Mucosa of stomach (tissue), 1 donor: ENCODE measurements around the gene CCAR1.
"Not testable (repeated sequence)": the region's sequence is repeated elsewhere in the genome, so short reads cannot be mapped to it uniquely, and the experiment has no call there.

Experiments
- H3K27me3 ChIP-seq: one replicate; pipeline ENCODE4 v1.7.0; 2013; ENCODE audit warnings: mild to moderate bottlenecking, low read length; ENCODE audit not compliant: control insufficient read depth, insufficient read depth
- H3K36me3 ChIP-seq: one replicate; pipeline ENCODE4 v1.7.0; 2013; ENCODE audit warnings: low read length; ENCODE audit not compliant: control insufficient read depth, insufficient read depth
- H3K4me1 ChIP-seq: one replicate; pipeline ENCODE4 v1.7.0; 2013; ENCODE audit warnings: mild to moderate bottlenecking, low read length; ENCODE audit not compliant: control insufficient read depth, insufficient read depth
- H3K4me3 ChIP-seq: one replicate; pipeline ENCODE4 v1.7.0; 2013; ENCODE audit warnings: low read length
- H3K9ac ChIP-seq: one replicate; pipeline ENCODE4 v1.7.0; 2013; ENCODE audit warnings: mild to moderate bottlenecking, low read length, moderate library complexity
- H3K9me3 ChIP-seq: one replicate; pipeline ENCODE4 v1.7.0; 2013; ENCODE audit warnings: mild to moderate bottlenecking, low read length, moderate library complexity; ENCODE audit not compliant: control insufficient read depth
- donor health status: Pancreatic carcinoma.

CCAR1 gene

DNA sequence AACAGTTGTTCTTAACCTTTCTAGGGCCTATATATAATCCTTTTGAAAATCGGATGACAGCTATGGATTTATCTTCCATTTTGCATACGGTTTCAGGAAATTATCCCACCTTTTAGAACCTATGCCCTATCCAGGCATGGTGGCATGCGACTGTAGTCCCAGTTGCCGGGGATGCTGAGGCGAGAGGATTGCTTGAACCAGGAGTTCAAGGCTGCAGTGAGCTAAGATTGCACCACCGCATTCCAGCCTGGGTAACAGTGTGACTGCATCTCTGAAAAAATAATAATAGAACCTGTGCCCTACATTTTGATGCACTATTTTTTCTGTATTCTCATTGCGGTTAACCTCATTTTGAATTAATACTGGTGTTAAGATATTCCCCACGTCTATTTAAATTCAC is 11.6 kb downstream of the CCAR1 start:
- H3K9ac ChIP-seq: no peak overlapping the region
- no peak overlapping the region for H3K4me3 ChIP-seq
- H3K27me3 ChIP-seq: no peaks in the 10 kb centered on the region
- no peaks in the 10 kb centered on the region for H3K4me1 ChIP-seq
- no peaks in the 10 kb centered on the region for H3K36me3 ChIP-seq
- no peaks in the 10 kb centered on the region for H3K9me3 ChIP-seq

DNA sequence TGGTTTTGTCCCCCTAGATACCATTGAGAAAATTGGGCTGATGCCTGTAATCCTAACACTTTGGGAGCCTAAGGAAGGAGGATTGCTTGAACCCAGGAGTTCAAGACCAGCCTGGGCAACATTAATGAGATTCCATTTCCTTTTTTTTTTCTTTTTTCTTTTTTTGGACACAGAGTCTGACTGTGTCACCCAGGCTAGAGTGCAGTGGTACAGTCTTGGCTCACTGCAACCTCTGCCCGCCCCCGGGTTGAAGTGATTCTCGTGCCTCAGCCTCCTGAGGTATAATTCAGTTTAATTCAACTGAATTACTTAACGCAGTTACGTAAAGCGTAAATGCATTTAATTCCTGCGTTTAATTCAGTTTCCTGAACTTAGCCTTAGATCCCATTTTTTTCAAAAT is 13.3 kb downstream of the CCAR1 start:
- no peaks in the 10 kb centered on the region for H3K9me3 ChIP-seq
- no peak overlapping the region for H3K9ac ChIP-seq
- H3K4me1 ChIP-seq: no peaks in the 10 kb centered on the region
- H3K36me3 ChIP-seq: peaks cover under 1% of the 10 kb centered on the region
- H3K4me3 ChIP-seq: no peak overlapping the region
- H3K27me3 ChIP-seq: no peaks in the 10 kb centered on the region

DNA sequence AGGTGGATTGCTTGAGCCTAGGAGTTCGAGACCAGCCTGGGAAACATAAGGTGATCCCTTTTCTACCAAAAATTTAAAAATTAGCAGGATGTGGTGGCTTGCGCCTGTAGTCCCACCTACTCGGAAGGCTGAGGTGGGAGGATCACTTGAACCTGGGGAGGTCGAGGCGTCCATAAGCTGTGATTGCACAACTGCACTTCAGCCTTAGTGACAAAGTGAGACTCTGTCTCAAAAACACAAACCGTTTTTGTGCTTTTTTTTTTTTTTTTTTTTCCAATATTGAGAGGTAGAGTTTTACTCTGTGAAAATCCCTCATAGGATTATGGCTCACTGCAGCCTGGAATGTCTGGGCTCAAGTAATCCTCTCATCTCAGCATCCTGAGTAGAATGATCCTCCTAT is 14.1 kb downstream of the CCAR1 start:
- no peak overlapping the region for H3K4me3 ChIP-seq
- H3K9me3 ChIP-seq: no peaks in the 10 kb centered on the region
- H3K4me1 ChIP-seq: no peaks in the 10 kb centered on the region
- H3K9ac ChIP-seq: no peak overlapping the region
- peaks cover 3% of the 10 kb centered on the region for H3K36me3 ChIP-seq
- H3K27me3 ChIP-seq: no peaks in the 10 kb centered on the region

DNA sequence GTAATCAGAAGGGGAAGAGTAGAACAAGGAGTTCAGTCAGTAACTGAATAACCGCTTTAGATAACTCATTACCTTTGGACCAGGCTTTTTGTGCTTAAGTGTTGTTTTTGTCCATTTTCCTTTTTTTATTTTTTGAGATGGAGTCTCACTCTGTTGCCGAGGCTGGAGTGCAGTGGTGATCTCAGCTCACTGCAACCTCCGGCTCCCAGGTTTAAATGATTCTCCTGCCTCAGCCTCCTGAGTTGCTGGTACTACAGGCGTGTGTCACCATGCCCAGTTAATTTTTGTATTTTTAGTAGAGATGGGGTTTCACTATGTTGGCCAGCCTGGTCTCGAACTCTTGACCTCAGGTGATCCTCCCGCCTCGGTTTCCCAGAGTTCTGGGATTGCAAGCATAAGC is 14.7 kb downstream of the CCAR1 start:
- H3K4me1 ChIP-seq, H3K27me3 ChIP-seq, H3K9ac ChIP-seq, H3K4me3 ChIP-seq, H3K36me3 ChIP-seq, H3K9me3 ChIP-seq: not testable (repeated sequence)

DNA sequence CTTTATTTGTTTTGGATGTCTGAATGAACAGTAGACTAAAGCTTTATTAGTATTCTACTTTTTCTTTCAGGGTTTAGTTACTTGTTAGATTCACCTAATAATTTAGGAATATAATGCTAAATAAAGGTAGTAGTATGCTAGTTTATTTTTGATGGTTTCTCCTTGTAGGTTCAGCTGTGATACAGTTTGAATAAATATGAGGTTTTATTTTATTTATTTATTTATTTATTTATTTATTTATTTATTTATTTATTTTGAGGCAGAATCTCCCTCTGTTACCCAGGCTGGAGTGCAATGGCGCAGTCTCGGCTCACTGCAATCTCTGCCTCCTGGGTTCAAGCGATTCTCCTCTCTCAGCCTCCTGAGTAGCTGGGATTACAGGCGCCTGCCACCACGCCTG is 19.6 kb downstream of the CCAR1 start:
- not testable (repeated sequence) for H3K4me3 ChIP-seq, H3K27me3 ChIP-seq, H3K36me3 ChIP-seq, H3K4me1 ChIP-seq, H3K9me3 ChIP-seq, H3K9ac ChIP-seq

DNA sequence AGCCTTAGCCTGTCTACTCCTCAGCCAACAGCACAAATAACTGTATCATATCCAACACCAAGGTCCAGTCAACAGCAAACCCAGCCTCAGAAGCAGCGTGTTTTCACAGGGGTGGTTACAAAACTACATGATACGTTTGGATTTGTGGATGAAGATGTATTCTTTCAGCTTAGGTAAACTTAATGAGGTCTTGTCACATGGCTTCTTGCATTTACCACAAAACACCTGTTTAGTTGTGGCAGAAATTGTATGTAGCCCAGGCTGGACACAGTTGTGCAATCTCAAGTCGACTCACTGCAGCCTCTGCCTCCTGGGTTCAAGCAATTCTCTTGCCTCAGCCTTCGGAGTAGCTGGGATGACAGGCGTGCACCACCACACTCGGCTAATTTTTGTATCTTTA is 21.4 kb downstream of the CCAR1 start:
- no peaks in the 10 kb centered on the region for H3K9me3 ChIP-seq
- H3K9ac ChIP-seq: no peak overlapping the region

DNA sequence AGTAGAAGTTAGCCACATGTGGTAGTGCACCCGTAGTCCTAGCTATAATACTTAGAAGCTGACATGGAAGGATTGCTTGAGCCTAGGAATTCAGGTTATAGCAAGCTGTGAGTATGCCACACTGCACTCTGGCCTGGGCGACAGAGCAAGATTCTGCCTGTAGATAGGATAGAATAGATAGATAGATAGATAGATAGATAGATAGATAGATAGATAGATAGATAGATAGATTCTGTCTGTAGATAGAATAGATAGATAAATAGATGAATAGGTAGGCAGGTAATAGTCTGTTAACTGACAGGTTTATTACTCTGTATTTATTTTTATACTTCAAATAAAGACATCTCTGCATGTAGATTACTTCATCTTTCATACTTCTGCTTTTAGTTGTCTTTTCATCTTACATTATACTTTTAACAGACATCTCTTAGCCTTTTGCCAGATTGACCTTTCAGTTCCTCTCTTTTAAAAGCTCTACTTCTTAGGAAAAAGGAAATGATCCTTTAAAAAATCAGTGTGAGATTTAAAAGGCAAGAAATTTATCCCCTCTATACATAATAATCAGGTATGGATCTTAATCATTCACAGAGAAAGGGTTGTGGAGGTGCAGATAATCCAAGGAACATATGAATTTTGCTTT is 31.8 kb downstream of the CCAR1 start:
- Histone ChIP-seq H3K4me3 (no peak overlapping the region), H3K36me3 (peaks cover 5% of the 10 kb centered on the region), H3K27me3 (no peaks in the 10 kb centered on the region), H3K4me1 (no peaks in the 10 kb centered on the region), H3K9ac (no peak overlapping the region), H3K9me3 (no peaks in the 10 kb centered on the region)

More for the DNA sequence above, 21.4 kb downstream of the CCAR1 start:
- H3K27me3 ChIP-seq: no peaks in the 10 kb centered on the region
- H3K4me1 ChIP-seq: no peaks in the 10 kb centered on the region
- peaks cover 7% of the 10 kb centered on the region for H3K36me3 ChIP-seq
- no peak overlapping the region for H3K4me3 ChIP-seq

DNA sequence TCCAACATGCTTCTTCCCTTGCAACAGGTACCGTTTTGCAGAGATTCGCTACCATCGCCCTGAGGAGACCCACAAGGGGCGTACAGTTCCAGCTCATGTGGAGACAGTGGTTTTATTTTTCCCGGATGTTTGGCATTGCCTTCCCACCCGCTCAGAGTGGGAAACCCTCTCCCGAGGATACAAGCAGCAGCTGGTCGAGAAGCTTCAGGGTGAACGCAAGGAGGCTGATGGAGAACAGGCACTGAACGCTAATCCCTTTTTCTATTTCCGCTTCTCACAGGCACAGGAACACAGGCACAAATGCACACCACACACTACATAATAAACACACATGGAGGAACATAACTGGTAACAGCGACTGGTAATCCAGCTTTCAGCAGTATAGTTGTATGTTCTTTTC is 35.2 kb downstream of the CCAR1 start:
- no peak overlapping the region for H3K9ac ChIP-seq
- no peaks in the 10 kb centered on the region for H3K9me3 ChIP-seq
- no peaks in the 10 kb centered on the region for H3K27me3 ChIP-seq
- H3K4me3 ChIP-seq: no peak overlapping the region
- peaks cover 9% of the 10 kb centered on the region for H3K36me3 ChIP-seq
- no peaks in the 10 kb centered on the region for H3K4me1 ChIP-seq

GRCh38 chr10:68756766-68757165 is 35.7 kb downstream of the CCAR1 start:
- Histone ChIP-seq H3K4me3 (no peak overlapping the region), H3K9me3 (no peaks in the 10 kb centered on the region), H3K9ac (no peak overlapping the region), H3K36me3 (peaks cover 9% of the 10 kb centered on the region), H3K27me3 (no peaks in the 10 kb centered on the region), H3K4me1 (no peaks in the 10 kb centered on the region)

GRCh38 chr10:68759223-68759863 is 38.3 kb downstream of the CCAR1 start:
- Histone ChIP-seq H3K4me1 (no peaks in the 10 kb centered on the region), H3K27me3 (no peaks in the 10 kb centered on the region), H3K9me3 (no peaks in the 10 kb centered on the region), H3K4me3 (no peak overlapping the region), H3K36me3 (peaks cover 9% of the 10 kb centered on the region), H3K9ac (no peak overlapping the region)

GRCh38 chr10:68759967-68760366 is 38.9 kb downstream of the CCAR1 start:
- no peak overlapping the region for H3K4me3 ChIP-seq
- H3K27me3 ChIP-seq: no peaks in the 10 kb centered on the region
- no peaks in the 10 kb centered on the region for H3K9me3 ChIP-seq
- peaks cover 9% of the 10 kb centered on the region for H3K36me3 ChIP-seq
- no peaks in the 10 kb centered on the region for H3K4me1 ChIP-seq
- no peak overlapping the region for H3K9ac ChIP-seq

GRCh38 chr10:68767407-68767806 is 46.4 kb downstream of the CCAR1 start:
- H3K9ac ChIP-seq, H3K4me1 ChIP-seq, H3K9me3 ChIP-seq, H3K27me3 ChIP-seq, H3K36me3 ChIP-seq, H3K4me3 ChIP-seq: not testable (repeated sequence)
